ENCODE results near the gene CAMKK2.

The CAMKK2 gene

GRCh38 chr12:121251838-121252237 lies 44.7 kb downstream of the CAMKK2 start:
- Histone ChIP-seq H3K4me3 (ENCODE audit: low read depth, low read length) (no peak overlapping the region), H3K36me3 (replicated peaks) (peaks cover 48% of the 10 kb centered on the region), H3K27me3 (replicated peaks) (no peaks in the 10 kb centered on the region), H3K27ac (no peak overlapping the region)
- no peak for DNase-seq
- in situ Hi-C loops (cut with HindIII; ENCODE audit: low pct_ligation_motif_present, low sequenced_read_pairs), result no loop called here
- TF ChIP-seq, protein P1, sequence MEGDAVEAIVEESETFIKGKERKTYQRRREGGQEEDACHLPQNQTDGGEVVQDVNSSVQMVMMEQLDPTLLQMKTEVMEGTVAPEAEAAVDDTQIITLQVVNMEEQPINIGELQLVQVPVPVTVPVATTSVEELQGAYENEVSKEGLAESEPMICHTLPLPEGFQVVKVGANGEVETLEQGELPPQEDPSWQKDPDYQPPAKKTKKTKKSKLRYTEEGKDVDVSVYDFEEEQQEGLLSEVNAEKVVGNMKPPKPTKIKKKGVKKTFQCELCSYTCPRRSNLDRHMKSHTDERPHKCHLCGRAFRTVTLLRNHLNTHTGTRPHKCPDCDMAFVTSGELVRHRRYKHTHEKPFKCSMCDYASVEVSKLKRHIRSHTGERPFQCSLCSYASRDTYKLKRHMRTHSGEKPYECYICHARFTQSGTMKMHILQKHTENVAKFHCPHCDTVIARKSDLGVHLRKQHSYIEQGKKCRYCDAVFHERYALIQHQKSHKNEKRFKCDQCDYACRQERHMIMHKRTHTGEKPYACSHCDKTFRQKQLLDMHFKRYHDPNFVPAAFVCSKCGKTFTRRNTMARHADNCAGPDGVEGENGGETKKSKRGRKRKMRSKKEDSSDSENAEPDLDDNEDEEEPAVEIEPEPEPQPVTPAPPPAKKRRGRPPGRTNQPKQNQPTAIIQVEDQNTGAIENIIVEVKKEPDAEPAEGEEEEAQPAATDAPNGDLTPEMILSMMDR (IDR thresholded peaks at IDR 0.05; ENCODE audit: low read depth, low read length, missing control alignments), result no peak

- TF ChIP-seq, protein P1 (IDR thresholded peaks at IDR 0.05; ENCODE audit: low read depth, low read length, missing control alignments), result no peak
- Histone ChIP-seq H3K4me3 (ENCODE audit: low read depth, low read length) (no peak overlapping the region), H3K27me3 (replicated peaks) (no peaks in the 10 kb centered on the region), H3K36me3 (replicated peaks) (peaks cover 43% of the 10 kb centered on the region), H3K27ac (no peak overlapping the region)
- no peak for DNase-seq
- in situ Hi-C loops (cut with HindIII; ENCODE audit: low pct_ligation_motif_present, low sequenced_read_pairs), result no loop called here
Observed at GRCh38 chr12:121250359-121250758, 46.1 kb downstream of the CAMKK2 start.

DNA sequence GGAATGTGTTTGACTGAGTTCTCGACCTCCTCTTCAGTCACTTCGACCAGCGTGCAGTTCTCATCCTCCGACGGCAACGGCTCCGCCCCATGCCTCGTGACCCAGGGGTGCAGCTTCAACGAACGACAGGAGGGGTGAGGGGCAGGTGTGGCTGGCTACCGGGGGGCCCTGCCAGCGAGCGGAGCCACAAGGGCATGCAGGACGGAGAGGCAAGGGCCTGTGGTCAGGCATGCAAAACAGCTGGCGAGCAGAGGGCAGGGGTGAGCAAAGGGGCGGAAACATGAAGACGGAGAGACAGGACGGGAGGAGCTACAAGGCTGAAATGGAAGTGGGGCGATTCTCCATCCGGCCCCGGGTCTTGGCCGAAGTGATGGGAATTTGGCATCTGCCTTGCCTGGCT lies 47.9 kb downstream of the CAMKK2 start:
- H3K36me3 ChIP-seq (replicated peaks), result peaks cover 40% of the 10 kb centered on the region
- no peak overlapping the region for H3K4me3 ChIP-seq (ENCODE audit: low read depth, low read length)
- TF ChIP-seq, protein P1 (IDR thresholded peaks at IDR 0.05; ENCODE audit: low read depth, low read length, missing control alignments), result no peak
- no peak overlapping the region for H3K27ac ChIP-seq
- no peaks in the 10 kb centered on the region for H3K27me3 ChIP-seq (replicated peaks)
- no peak for DNase-seq
- in situ Hi-C loops (cut with HindIII; ENCODE audit: low pct_ligation_motif_present, low sequenced_read_pairs), result no loop called here

GRCh38 chr12:121246893-121247557 lies 49.5 kb downstream of the CAMKK2 start:
- no peak for DNase-seq
- in situ Hi-C loops (cut with HindIII; ENCODE audit: low pct_ligation_motif_present, low sequenced_read_pairs), result no loop called here
- Histone ChIP-seq H3K27me3 (replicated peaks) (no peaks in the 10 kb centered on the region), H3K27ac (no peak overlapping the region), H3K36me3 (replicated peaks) (peaks cover 34% of the 10 kb centered on the region), H3K4me3 (ENCODE audit: low read depth, low read length) (no peak overlapping the region)
- TF ChIP-seq, protein P1 (IDR thresholded peaks at IDR 0.05; ENCODE audit: low read depth, low read length, missing control alignments), result no peak

DNA sequence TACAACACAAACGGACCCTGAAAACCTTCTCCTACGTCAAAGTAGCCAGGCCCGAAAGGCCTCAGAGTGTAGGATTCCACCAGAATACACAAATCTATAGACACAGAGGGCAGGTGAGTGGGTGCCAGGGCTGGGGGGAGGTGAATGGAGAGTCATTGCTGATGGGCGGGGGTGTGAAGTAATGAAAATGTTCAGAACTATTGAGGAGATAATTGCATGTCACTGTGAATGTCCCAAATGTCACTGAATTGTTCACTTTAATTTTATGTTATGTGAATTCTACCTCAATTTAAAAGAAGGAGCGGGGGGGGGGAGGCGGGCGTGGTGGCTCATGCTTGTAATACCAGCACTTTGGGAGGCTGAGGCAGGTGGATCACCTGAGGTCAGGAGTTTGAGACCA lies 50.6 kb downstream of the CAMKK2 start:
- in situ Hi-C loops (cut with HindIII; ENCODE audit: low pct_ligation_motif_present, low sequenced_read_pairs), result no loop called here
- Histone ChIP-seq H3K27ac (no peak overlapping the region), H3K36me3 (replicated peaks) (peaks cover 38% of the 10 kb centered on the region), H3K27me3 (replicated peaks) (no peaks in the 10 kb centered on the region), H3K4me3 (ENCODE audit: low read depth, low read length) (no peak overlapping the region)
- TF ChIP-seq, protein P1 (IDR thresholded peaks at IDR 0.05; ENCODE audit: low read depth, low read length, missing control alignments), result no peak
- no peak for DNase-seq

DNA sequence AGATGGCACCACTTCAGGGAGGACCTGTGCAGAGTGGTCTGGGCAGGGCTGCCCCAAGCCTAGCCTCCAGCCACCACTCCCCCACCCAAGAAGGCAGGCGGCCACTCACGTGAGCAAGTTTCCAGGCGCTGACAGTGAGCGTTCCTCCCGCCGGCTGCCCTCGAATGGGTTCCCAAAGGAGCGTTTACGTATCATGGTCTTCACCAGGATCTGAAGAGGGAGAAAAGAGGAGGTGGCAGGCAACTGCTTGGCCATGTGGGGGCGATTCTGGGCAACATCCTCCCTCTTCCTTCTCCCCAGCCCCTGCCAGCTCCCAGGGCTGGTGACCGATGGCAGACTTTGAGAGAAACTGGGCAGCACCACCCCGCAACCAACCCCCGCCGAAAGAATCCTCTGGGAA lies 51.5 kb downstream of the CAMKK2 start:
- H3K27me3 ChIP-seq (replicated peaks), result no peaks in the 10 kb centered on the region
- TF ChIP-seq, protein P1 (IDR thresholded peaks at IDR 0.05; ENCODE audit: low read depth, low read length, missing control alignments), result no peak
- no peak overlapping the region for H3K27ac ChIP-seq
- in situ Hi-C loops (cut with HindIII; ENCODE audit: low pct_ligation_motif_present, low sequenced_read_pairs), result no loop called here
- no peak overlapping the region for H3K4me3 ChIP-seq (ENCODE audit: low read depth, low read length)
- H3K36me3 ChIP-seq (replicated peaks), result peaks cover 32% of the 10 kb centered on the region
- no peak for DNase-seq

Measured in brain microvascular endothelial cell (primary cell).